Liver (tissue), 3 donors: ENCODE data around the gene CLASP2.

Experiments used
- GABPA ChIP-seq, 2 donors: IDR thresholded peaks in 1 of 2; conservative IDR thresholded peaks in 1 of 2; 2 replicates each; pipeline ENCODE4 v1.6.1; 2016; ENCODE audit warnings: antibody characterized with exemption in 2 of 2, mild to moderate bottlenecking in 1 of 2, moderate library complexity in 1 of 2
- SP1 ChIP-seq: IDR thresholded peaks from 2 replicates; pipeline ENCODE4 v1.6.1; 2018; ENCODE audit warnings: antibody characterized with exemption, mild to moderate bottlenecking
- TF ChIP-seq, protein P1 (sequence below): fragments of 150-350 bp; IDR thresholded peaks from 2 replicates; pipeline ENCODE4 v1.5.1; 2017; ENCODE audit warnings: improper control_type of control experiment, low read depth, low read length; ENCODE audit not compliant: missing input control
- TF ChIP-seq, protein P2 (sequence below): IDR thresholded peaks from 2 replicates; pipeline ENCODE4 v1.6.1; 2016; ENCODE audit warnings: antibody characterized with exemption
- donor health status: healthy.
- donor health status: healthy.

DNA sequence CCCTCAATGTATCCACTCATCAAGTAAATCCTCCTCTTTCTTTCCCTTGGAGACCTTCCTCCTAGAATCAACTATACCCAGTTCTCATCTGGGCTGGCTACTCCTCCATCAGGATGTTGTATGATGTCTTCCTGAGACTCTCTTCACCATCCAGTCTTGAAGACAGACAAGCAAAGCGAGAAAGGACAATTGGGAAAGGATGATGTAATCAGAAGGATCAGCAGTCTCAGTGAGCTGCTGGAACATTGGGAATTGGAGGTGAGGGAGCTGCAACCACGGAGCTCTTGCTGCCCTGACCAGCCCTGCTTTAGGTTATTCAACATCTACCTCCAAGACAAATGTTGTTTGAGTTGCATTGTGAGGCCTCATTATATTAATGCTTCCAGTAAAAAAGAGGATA lies 229.8 kb downstream of the CLASP2 start:
- TF ChIP-seq, protein P1, sequence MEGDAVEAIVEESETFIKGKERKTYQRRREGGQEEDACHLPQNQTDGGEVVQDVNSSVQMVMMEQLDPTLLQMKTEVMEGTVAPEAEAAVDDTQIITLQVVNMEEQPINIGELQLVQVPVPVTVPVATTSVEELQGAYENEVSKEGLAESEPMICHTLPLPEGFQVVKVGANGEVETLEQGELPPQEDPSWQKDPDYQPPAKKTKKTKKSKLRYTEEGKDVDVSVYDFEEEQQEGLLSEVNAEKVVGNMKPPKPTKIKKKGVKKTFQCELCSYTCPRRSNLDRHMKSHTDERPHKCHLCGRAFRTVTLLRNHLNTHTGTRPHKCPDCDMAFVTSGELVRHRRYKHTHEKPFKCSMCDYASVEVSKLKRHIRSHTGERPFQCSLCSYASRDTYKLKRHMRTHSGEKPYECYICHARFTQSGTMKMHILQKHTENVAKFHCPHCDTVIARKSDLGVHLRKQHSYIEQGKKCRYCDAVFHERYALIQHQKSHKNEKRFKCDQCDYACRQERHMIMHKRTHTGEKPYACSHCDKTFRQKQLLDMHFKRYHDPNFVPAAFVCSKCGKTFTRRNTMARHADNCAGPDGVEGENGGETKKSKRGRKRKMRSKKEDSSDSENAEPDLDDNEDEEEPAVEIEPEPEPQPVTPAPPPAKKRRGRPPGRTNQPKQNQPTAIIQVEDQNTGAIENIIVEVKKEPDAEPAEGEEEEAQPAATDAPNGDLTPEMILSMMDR, result no peak
- TF ChIP-seq GABPA (IDR thresholded peaks at IDR 0.05 in 1 of 2, conservative IDR thresholded peaks at IDR 0.05 in 1 of 2) (no peak), SP1 (no peak)
- TF ChIP-seq, protein P2, sequence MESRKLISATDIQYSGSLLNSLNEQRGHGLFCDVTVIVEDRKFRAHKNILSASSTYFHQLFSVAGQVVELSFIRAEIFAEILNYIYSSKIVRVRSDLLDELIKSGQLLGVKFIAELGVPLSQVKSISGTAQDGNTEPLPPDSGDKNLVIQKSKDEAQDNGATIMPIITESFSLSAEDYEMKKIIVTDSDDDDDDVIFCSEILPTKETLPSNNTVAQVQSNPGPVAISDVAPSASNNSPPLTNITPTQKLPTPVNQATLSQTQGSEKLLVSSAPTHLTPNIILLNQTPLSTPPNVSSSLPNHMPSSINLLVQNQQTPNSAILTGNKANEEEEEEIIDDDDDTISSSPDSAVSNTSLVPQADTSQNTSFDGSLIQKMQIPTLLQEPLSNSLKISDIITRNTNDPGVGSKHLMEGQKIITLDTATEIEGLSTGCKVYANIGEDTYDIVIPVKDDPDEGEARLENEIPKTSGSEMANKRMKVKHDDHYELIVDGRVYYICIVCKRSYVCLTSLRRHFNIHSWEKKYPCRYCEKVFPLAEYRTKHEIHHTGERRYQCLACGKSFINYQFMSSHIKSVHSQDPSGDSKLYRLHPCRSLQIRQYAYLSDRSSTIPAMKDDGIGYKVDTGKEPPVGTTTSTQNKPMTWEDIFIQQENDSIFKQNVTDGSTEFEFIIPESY, result no peak
